Measurements from ENCODE around the gene RABGAP1.

GRCh38 chr9:122940454-122940748 is 419 bp upstream of the RABGAP1 start:
- TF ChIP-seq TEAD4 (IDR thresholded peaks at IDR 0.05; ENCODE audit: borderline replicate concordance, insufficient read depth), result no peak
- TF ChIP-seq, protein P1, sequence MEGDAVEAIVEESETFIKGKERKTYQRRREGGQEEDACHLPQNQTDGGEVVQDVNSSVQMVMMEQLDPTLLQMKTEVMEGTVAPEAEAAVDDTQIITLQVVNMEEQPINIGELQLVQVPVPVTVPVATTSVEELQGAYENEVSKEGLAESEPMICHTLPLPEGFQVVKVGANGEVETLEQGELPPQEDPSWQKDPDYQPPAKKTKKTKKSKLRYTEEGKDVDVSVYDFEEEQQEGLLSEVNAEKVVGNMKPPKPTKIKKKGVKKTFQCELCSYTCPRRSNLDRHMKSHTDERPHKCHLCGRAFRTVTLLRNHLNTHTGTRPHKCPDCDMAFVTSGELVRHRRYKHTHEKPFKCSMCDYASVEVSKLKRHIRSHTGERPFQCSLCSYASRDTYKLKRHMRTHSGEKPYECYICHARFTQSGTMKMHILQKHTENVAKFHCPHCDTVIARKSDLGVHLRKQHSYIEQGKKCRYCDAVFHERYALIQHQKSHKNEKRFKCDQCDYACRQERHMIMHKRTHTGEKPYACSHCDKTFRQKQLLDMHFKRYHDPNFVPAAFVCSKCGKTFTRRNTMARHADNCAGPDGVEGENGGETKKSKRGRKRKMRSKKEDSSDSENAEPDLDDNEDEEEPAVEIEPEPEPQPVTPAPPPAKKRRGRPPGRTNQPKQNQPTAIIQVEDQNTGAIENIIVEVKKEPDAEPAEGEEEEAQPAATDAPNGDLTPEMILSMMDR (IDR thresholded peaks at IDR 0.05), result no peak
- TF ChIP-seq TAF1 (IDR thresholded peaks at IDR 0.05; ENCODE audit: borderline replicate concordance, low read depth, low read length), result 0 out of 2 replicates have a peak, but pooled peaks have one; percentile 14
- TF ChIP-seq GABPA (IDR thresholded peaks at IDR 0.05; ENCODE audit: low read depth), result no peak
- no peak for TF ChIP-seq REST (IDR thresholded peaks at IDR 0.05; ENCODE audit: low read depth, low read length)
- TF ChIP-seq RAD21 (IDR thresholded peaks at IDR 0.05; ENCODE audit: low read length), result no peak
